ENCODE results near the gene KNOP1. TPM values are rescaled to one million over a fixed set of nuclear protein-coding genes. Genes with fewer than 3 reads are reported as not detected.

Gene KNOP1
- total RNA-seq, 1 experiment from 2014 or later: 24.5 TPM

- Mint-ChIP-seq H3K36me3 (ENCODE audit: insufficient read depth, unreplicated experiment) (peaks cover 26% of the 10 kb centered on the region), H3K4me1 (ENCODE audit: insufficient read depth, unreplicated experiment) (no peaks in the 10 kb centered on the region), H3K27ac (ENCODE audit: low read depth, unreplicated experiment) (no peak overlapping the region), H3K4me3 (ENCODE audit: unreplicated experiment) (no peak overlapping the region), H3K9me3 (ENCODE audit: unreplicated experiment) (no peaks in the 10 kb centered on the region), H3K27me3 (ENCODE audit: insufficient read depth, unreplicated experiment) (no peaks in the 10 kb centered on the region)
- POLR2A ChIA-PET: interaction anchor here (0.8 to 2.1 kb wide), 2 partner anchors 9 to 613 kb away, joined by 3 to 5 read pairs; no protein-coding TSS in a partner anchor
- intact Hi-C loops (cut with micrococcal nuclease): no loop called here
- CTCF ChIA-PET: interaction anchor here (0.6 kb wide), 1 partner anchor 88 kb away, joined by 4 read pairs; no protein-coding TSS in a partner anchor
- TF ChIP-seq CTCF (IDR thresholded peaks at IDR 0.05; ENCODE audit: unreplicated experiment): no peak
- DNase-seq (ENCODE audit: unreplicated experiment): no peak
- no TSS peak for BruUV-seq (replicated peaks)
These were observed 30.7 kb downstream of the KNOP1 start for GRCh38 chr16:19687279-19687678.

- Mint-ChIP-seq H3K27ac (ENCODE audit: low read depth, unreplicated experiment) (no peak overlapping the region), H3K9me3 (ENCODE audit: unreplicated experiment) (no peaks in the 10 kb centered on the region), H3K4me3 (ENCODE audit: unreplicated experiment) (no peak overlapping the region), H3K36me3 (ENCODE audit: insufficient read depth, unreplicated experiment) (peaks cover 13% of the 10 kb centered on the region), H3K27me3 (ENCODE audit: insufficient read depth, unreplicated experiment) (no peaks in the 10 kb centered on the region), H3K4me1 (ENCODE audit: insufficient read depth, unreplicated experiment) (peaks cover 8% of the 10 kb centered on the region)
- intact Hi-C loops (cut with micrococcal nuclease): no loop called here
- BruUV-seq (replicated peaks): no TSS peak
- ChIA-PET CTCF (interaction anchor here (1.0 to 1.2 kb wide), 3 partner anchors 84 to 202 kb away, joined by 3 to 7 read pairs (median 3); no protein-coding TSS in a partner anchor), POLR2A (interaction anchor here (1.1 kb wide), 1 partner anchor 10 kb away, joined by 3 read pairs; no protein-coding TSS in a partner anchor)
- no peak for DNase-seq (ENCODE audit: unreplicated experiment)
- no peak for TF ChIP-seq CTCF (IDR thresholded peaks at IDR 0.05; ENCODE audit: unreplicated experiment)
These were observed 32.9 kb downstream of the KNOP1 start for GRCh38 chr16:19685176-19685575.

- ChIA-PET POLR2A (no interaction called here), CTCF (interaction anchor here (0.6 to 1.1 kb wide), 3 partner anchors 10 to 126 kb away, joined by 3 to 6 read pairs (median 4); no protein-coding TSS in a partner anchor)
- Mint-ChIP-seq H3K36me3 (ENCODE audit: insufficient read depth, unreplicated experiment) (peaks cover 13% of the 10 kb centered on the region), H3K27ac (ENCODE audit: low read depth, unreplicated experiment) (no peak overlapping the region), H3K9me3 (ENCODE audit: unreplicated experiment) (no peaks in the 10 kb centered on the region), H3K4me3 (ENCODE audit: unreplicated experiment) (no peak overlapping the region), H3K4me1 (ENCODE audit: insufficient read depth, unreplicated experiment) (peaks cover 8% of the 10 kb centered on the region), H3K27me3 (ENCODE audit: insufficient read depth, unreplicated experiment) (no peaks in the 10 kb centered on the region)
- intact Hi-C loops (cut with micrococcal nuclease): no loop called here
- no peak for TF ChIP-seq CTCF (IDR thresholded peaks at IDR 0.05; ENCODE audit: unreplicated experiment)
- DNase-seq (ENCODE audit: unreplicated experiment): no peak
- no TSS peak for BruUV-seq (replicated peaks)
These were observed 34.4 kb downstream of the KNOP1 start for GRCh38 chr16:19683453-19684236.

GRCh38 chr16:19681637-19682036 is 36.4 kb downstream of the KNOP1 start:
- ChIA-PET POLR2A (no interaction called here), CTCF (interaction anchor here (0.7 to 1.4 kb wide), 5 partner anchors 8 to 15 kb away, joined by 4 to 6 read pairs (median 5); no protein-coding TSS in a partner anchor)
- no peaks in the 10 kb centered on the region for H3K9me3 Mint-ChIP-seq (ENCODE audit: unreplicated experiment)
- BruUV-seq (replicated peaks): no TSS peak
- H3K36me3 Mint-ChIP-seq (ENCODE audit: insufficient read depth, unreplicated experiment): peaks cover 14% of the 10 kb centered on the region
- no peak overlapping the region for H3K27ac Mint-ChIP-seq (ENCODE audit: low read depth, unreplicated experiment)
- no peaks in the 10 kb centered on the region for H3K27me3 Mint-ChIP-seq (ENCODE audit: insufficient read depth, unreplicated experiment)
- DNase-seq (ENCODE audit: unreplicated experiment): no peak
- intact Hi-C loops (cut with micrococcal nuclease): no loop called here
- H3K4me3 Mint-ChIP-seq (ENCODE audit: unreplicated experiment): no peak overlapping the region
- H3K4me1 Mint-ChIP-seq (ENCODE audit: insufficient read depth, unreplicated experiment): peaks cover 8% of the 10 kb centered on the region
- TF ChIP-seq CTCF (IDR thresholded peaks at IDR 0.05; ENCODE audit: unreplicated experiment): no peak
